Measurements from ENCODE around the gene PGM1.

Gene PGM1

DNA sequence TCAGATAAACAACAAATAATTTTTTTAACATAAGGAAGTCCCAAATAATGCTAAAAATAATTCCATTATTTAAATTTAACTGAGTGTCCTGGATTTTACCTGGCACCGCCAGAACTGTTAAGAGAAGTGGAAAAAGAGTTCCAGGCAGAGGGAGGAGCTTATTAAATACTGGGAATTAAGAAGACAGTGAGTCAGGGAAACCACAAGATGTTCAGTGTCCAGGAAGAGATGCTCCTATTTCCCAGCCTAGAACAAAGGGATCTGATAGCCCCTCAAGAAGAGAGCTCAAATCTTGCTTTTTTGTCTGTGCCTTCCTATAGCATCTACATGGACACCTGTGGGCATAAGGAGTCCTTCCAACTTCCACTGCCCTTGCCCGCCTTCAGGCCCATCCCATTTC, 85.9 kb downstream of the PGM1 start:
- peaks cover 0 to 6% (median 0%) of the 10 kb centered on the region in 5 experiments for H3K9me3 ChIP-seq (ENCODE audit: control extremely low read depth in 1 of 5, control insufficient read depth in 4 of 5, insufficient read depth in 2 of 5, low read depth in 1 of 5, low read length in 4 of 5)
- no peak for DNase-seq
- 92% methylated on average over 2 of the region's 2 CpGs for WGBS (ENCODE audit: insufficient coverage)
- H3K36me3 ChIP-seq (ENCODE audit: control insufficient read depth in 4 of 4, insufficient read depth in 4 of 4, low read length in 3 of 4) = no peaks in the 10 kb centered on the region
- H3K27ac ChIP-seq (ENCODE audit: insufficient read depth in 1 of 2, low read depth in 1 of 2, low read length in 2 of 2, poor library complexity in 1 of 2, severe bottlenecking in 2 of 2) = no peak overlapping the region
- H3K4me1 ChIP-seq (ENCODE audit: control extremely low read depth in 1 of 4, control insufficient read depth in 4 of 4, insufficient read depth in 4 of 4, low read length in 3 of 4) = no peaks in the 10 kb centered on the region
- ChIA-PET CTCF (no interaction called here), POLR2A (no interaction called here)
- H3K27me3 ChIP-seq (replicated peaks in 2 of 5; ENCODE audit: control insufficient read depth in 4 of 5, insufficient read depth in 5 of 5, low read length in 4 of 5) = no peaks in the 10 kb centered on the region
- H3K4me3 ChIP-seq (ENCODE audit: control insufficient read depth in 1 of 7, extremely low read depth in 1 of 7, insufficient read depth in 4 of 7, low read depth in 2 of 7, low read length in 6 of 7) = no peak overlapping the region

GRCh38 chr1:63679589-63679988, 86.4 kb downstream of the PGM1 start:
- H3K9me3 ChIP-seq (ENCODE audit: control extremely low read depth in 1 of 5, control insufficient read depth in 4 of 5, insufficient read depth in 2 of 5, low read depth in 1 of 5, low read length in 4 of 5) = peaks cover 0 to 6% (median 0%) of the 10 kb centered on the region in 5 experiments
- no peak for DNase-seq
- CTCF ChIA-PET = no interaction called here
- POLR2A ChIA-PET = no interaction called here
- H3K36me3 ChIP-seq (ENCODE audit: control insufficient read depth in 4 of 4, insufficient read depth in 4 of 4, low read length in 3 of 4) = no peaks in the 10 kb centered on the region
- 100% methylated on average over 3 of the region's 3 CpGs for WGBS (ENCODE audit: insufficient coverage)
- H3K27me3 ChIP-seq (replicated peaks in 2 of 5; ENCODE audit: control insufficient read depth in 4 of 5, insufficient read depth in 5 of 5, low read length in 4 of 5) = no peaks in the 10 kb centered on the region
- no peaks in the 10 kb centered on the region for H3K4me1 ChIP-seq (ENCODE audit: control extremely low read depth in 1 of 4, control insufficient read depth in 4 of 4, insufficient read depth in 4 of 4, low read length in 3 of 4)
- no peak overlapping the region for H3K4me3 ChIP-seq (ENCODE audit: control insufficient read depth in 1 of 7, extremely low read depth in 1 of 7, insufficient read depth in 4 of 7, low read depth in 2 of 7, low read length in 6 of 7)
- H3K27ac ChIP-seq (ENCODE audit: insufficient read depth in 1 of 2, low read depth in 1 of 2, low read length in 2 of 2, poor library complexity in 1 of 2, severe bottlenecking in 2 of 2) = no peak overlapping the region

DNA sequence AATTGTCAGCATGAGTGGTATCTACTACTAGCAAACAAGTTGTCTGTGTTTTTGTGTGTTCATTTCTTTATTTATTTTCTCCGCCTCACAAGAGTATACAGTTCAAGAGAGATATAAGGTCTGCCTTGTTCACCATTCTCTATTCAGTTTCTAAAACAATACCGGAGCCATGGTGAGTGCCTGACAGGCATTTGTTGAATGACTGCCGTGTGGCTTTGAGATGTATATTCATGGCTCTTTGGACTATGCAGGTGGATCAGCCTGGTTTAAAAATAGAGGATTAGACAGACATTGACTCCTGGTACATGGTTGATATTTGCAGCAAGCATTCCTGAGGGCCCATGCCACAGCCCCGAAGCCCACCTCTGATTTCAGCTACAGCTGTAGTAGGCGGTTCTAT, 89.7 kb downstream of the PGM1 start:
- H3K4me1 ChIP-seq (ENCODE audit: control extremely low read depth in 1 of 4, control insufficient read depth in 4 of 4, insufficient read depth in 4 of 4, low read length in 3 of 4) = no peaks in the 10 kb centered on the region
- DNase-seq = no peak
- H3K36me3 ChIP-seq (ENCODE audit: control insufficient read depth in 4 of 4, insufficient read depth in 4 of 4, low read length in 3 of 4) = no peaks in the 10 kb centered on the region
- WGBS (ENCODE audit: insufficient coverage) = 96% methylated on average over 4 of the region's 5 CpGs
- no peak overlapping the region for H3K27ac ChIP-seq (ENCODE audit: insufficient read depth in 1 of 2, low read depth in 1 of 2, low read length in 2 of 2, poor library complexity in 1 of 2, severe bottlenecking in 2 of 2)
- peaks cover 0 to 6% (median 0%) of the 10 kb centered on the region in 5 experiments for H3K9me3 ChIP-seq (ENCODE audit: control extremely low read depth in 1 of 5, control insufficient read depth in 4 of 5, insufficient read depth in 2 of 5, low read depth in 1 of 5, low read length in 4 of 5)
- no peaks in the 10 kb centered on the region for H3K27me3 ChIP-seq (replicated peaks in 2 of 5; ENCODE audit: control insufficient read depth in 4 of 5, insufficient read depth in 5 of 5, low read length in 4 of 5)
- ChIA-PET CTCF (interaction anchor here (1.6 to 2.1 kb wide), 2 partner anchors 8 to 9 kb away, joined by 5 to 13 read pairs; no protein-coding TSS in a partner anchor), POLR2A (no interaction called here)
- H3K4me3 ChIP-seq (ENCODE audit: control insufficient read depth in 1 of 7, extremely low read depth in 1 of 7, insufficient read depth in 4 of 7, low read depth in 2 of 7, low read length in 6 of 7) = no peak overlapping the region

- CTCF ChIA-PET = interaction anchor here (1.6 kb wide), 1 partner anchor 9 kb away, joined by 5 read pairs; no protein-coding TSS in a partner anchor
- no peak overlapping the region for H3K4me3 ChIP-seq (ENCODE audit: control insufficient read depth in 1 of 7, extremely low read depth in 1 of 7, insufficient read depth in 4 of 7, low read depth in 2 of 7, low read length in 6 of 7)
- DNase-seq = no peak
- H3K36me3 ChIP-seq (ENCODE audit: control insufficient read depth in 4 of 4, insufficient read depth in 4 of 4, low read length in 3 of 4) = no peaks in the 10 kb centered on the region
- no peaks in the 10 kb centered on the region for H3K4me1 ChIP-seq (ENCODE audit: control extremely low read depth in 1 of 4, control insufficient read depth in 4 of 4, insufficient read depth in 4 of 4, low read length in 3 of 4)
- WGBS (ENCODE audit: insufficient coverage) = 83% methylated on average over 1 of the region's 3 CpGs
- POLR2A ChIA-PET = interaction anchor here (0.6 kb wide), 1 partner anchor 16 kb away, joined by 3 read pairs; no protein-coding TSS in a partner anchor
- no peak overlapping the region for H3K27ac ChIP-seq (ENCODE audit: insufficient read depth in 1 of 2, low read depth in 1 of 2, low read length in 2 of 2, poor library complexity in 1 of 2, severe bottlenecking in 2 of 2)
- H3K27me3 ChIP-seq (replicated peaks in 2 of 5; ENCODE audit: control insufficient read depth in 4 of 5, insufficient read depth in 5 of 5, low read length in 4 of 5) = no peaks in the 10 kb centered on the region
- peaks cover 0 to 6% (median 0%) of the 10 kb centered on the region in 5 experiments for H3K9me3 ChIP-seq (ENCODE audit: control extremely low read depth in 1 of 5, control insufficient read depth in 4 of 5, insufficient read depth in 2 of 5, low read depth in 1 of 5, low read length in 4 of 5)
Observed at GRCh38 chr1:63683759-63684158, 90.5 kb downstream of the PGM1 start.

- Histone ChIP-seq H3K27ac (ENCODE audit: insufficient read depth in 1 of 2, low read depth in 1 of 2, low read length in 2 of 2, poor library complexity in 1 of 2, severe bottlenecking in 2 of 2) (no peak overlapping the region), H3K9me3 (ENCODE audit: control extremely low read depth in 1 of 5, control insufficient read depth in 4 of 5, insufficient read depth in 2 of 5, low read depth in 1 of 5, low read length in 4 of 5) (no peaks in the 10 kb centered on the region), H3K27me3 (replicated peaks in 2 of 5; ENCODE audit: control insufficient read depth in 4 of 5, insufficient read depth in 5 of 5, low read length in 4 of 5) (peaks cover 0 to 1% (median 0%) of the 10 kb centered on the region in 5 experiments), H3K4me1 (ENCODE audit: control extremely low read depth in 1 of 4, control insufficient read depth in 4 of 4, insufficient read depth in 4 of 4, low read length in 3 of 4) (no peaks in the 10 kb centered on the region), H3K36me3 (ENCODE audit: control insufficient read depth in 4 of 4, insufficient read depth in 4 of 4, low read length in 3 of 4) (no peaks in the 10 kb centered on the region), H3K4me3 (ENCODE audit: control insufficient read depth in 1 of 7, extremely low read depth in 1 of 7, insufficient read depth in 4 of 7, low read depth in 2 of 7, low read length in 6 of 7) (no peak overlapping the region)
- ChIA-PET CTCF (no interaction called here), POLR2A (no interaction called here)
- 91% methylated on average over 1 of the region's 1 CpG for WGBS (ENCODE audit: insufficient coverage)
- DNase-seq = no peak
Observed at GRCh38 chr1:63686696-63687095, 93.5 kb downstream of the PGM1 start.

DNA sequence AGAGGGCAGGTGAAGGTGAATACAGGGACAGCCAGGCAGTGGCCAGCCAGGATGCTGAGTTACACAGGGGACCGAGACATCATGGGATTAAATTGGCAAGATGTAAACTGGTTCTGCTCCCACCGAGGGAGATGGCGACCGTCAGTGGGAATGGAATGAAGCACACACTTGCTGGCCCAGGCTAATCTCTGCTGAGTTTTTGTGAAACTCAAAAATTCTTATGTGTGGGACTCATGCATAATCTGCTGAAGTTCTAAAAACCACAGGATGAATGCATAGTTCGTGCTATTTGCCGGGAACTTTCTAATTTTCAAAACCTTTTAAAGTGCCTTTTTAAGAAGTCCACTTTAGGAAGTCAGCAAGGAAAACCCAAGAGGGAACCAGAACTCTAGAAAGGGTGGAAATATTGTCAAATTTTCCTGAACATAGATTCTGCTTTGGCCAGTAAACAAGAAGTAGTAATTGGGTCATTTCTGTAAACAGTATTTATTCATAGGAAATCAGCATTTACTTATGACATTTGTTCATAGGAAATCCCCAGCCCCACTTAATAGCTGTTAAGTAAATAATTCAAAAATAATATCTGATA, 95.2 kb downstream of the PGM1 start:
- H3K4me1 ChIP-seq (ENCODE audit: control extremely low read depth in 1 of 4, control insufficient read depth in 4 of 4, insufficient read depth in 4 of 4, low read length in 3 of 4) = no peaks in the 10 kb centered on the region
- no peak for DNase-seq
- H3K9me3 ChIP-seq (ENCODE audit: control extremely low read depth in 1 of 5, control insufficient read depth in 4 of 5, insufficient read depth in 2 of 5, low read depth in 1 of 5, low read length in 4 of 5) = no peaks in the 10 kb centered on the region
- ChIA-PET CTCF (interaction anchor here (0.9 to 1.5 kb wide), 2 partner anchors 111 to 558 kb away, joined by 3 read pairs; no protein-coding TSS in a partner anchor), POLR2A (no interaction called here)
- WGBS (ENCODE audit: insufficient coverage) = 96% methylated on average over 6 of the region's 6 CpGs
- H3K27ac ChIP-seq (ENCODE audit: insufficient read depth in 1 of 2, low read depth in 1 of 2, low read length in 2 of 2, poor library complexity in 1 of 2, severe bottlenecking in 2 of 2) = no peak overlapping the region
- no peak overlapping the region for H3K4me3 ChIP-seq (ENCODE audit: control insufficient read depth in 1 of 7, extremely low read depth in 1 of 7, insufficient read depth in 4 of 7, low read depth in 2 of 7, low read length in 6 of 7)
- no peaks in the 10 kb centered on the region for H3K36me3 ChIP-seq (ENCODE audit: control insufficient read depth in 4 of 4, insufficient read depth in 4 of 4, low read length in 3 of 4)
- H3K27me3 ChIP-seq (replicated peaks in 2 of 5; ENCODE audit: control insufficient read depth in 4 of 5, insufficient read depth in 5 of 5, low read length in 4 of 5) = peaks cover 0 to 1% (median 0%) of the 10 kb centered on the region in 5 experiments

DNA sequence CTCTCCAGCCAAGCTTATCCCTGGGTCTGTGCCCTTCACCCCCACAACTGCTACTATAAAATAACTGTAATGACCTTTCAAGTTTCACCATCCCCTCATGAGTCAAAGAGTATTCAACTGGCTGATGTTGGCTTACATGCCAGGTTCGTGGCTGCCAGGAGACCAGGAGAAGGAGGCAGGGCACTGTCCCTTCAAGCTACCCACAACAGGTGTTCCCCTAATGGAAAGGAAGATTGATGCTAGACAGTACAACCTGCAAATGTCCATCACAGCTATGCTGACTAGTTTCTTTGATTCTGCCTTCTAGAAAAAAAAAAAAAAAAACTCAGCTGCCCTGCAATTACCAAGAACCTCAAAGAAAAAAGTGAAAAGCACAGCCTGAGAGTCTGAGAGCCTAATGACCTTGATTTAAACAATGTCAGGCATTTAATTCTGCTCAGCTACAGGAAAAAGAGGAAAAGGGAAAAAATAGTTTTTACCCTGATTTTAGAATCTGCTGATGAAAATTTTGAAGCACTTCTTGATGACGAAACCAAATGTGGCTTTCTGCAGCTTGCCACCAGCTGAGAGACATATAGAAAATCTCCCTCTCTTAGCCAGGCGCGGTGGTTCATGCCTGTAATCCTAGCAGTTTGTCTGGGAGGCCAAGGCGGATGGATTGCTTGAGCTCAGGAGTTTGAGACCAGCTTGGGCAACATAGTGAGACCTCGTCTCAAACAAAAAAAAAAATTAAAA, 97.9 kb downstream of the PGM1 start:
- CTCF ChIA-PET = interaction anchor here (0.5 to 3.4 kb wide), 25 partner anchors 9 to 992 kb away, joined by 3 to 30 read pairs (median 4); partner anchors contain the start of gene ROR1
- no peaks in the 10 kb centered on the region for H3K36me3 ChIP-seq (ENCODE audit: control insufficient read depth in 4 of 4, insufficient read depth in 4 of 4, low read length in 3 of 4)
- H3K27me3 ChIP-seq (replicated peaks in 2 of 5; ENCODE audit: control insufficient read depth in 4 of 5, insufficient read depth in 5 of 5, low read length in 4 of 5) = peaks cover 0 to 1% (median 0%) of the 10 kb centered on the region in 5 experiments
- no peak overlapping the region for H3K27ac ChIP-seq (ENCODE audit: insufficient read depth in 1 of 2, low read depth in 1 of 2, low read length in 2 of 2, poor library complexity in 1 of 2, severe bottlenecking in 2 of 2)
- POLR2A ChIA-PET = no interaction called here
- no peak overlapping the region for H3K4me3 ChIP-seq (ENCODE audit: control insufficient read depth in 1 of 7, extremely low read depth in 1 of 7, insufficient read depth in 4 of 7, low read depth in 2 of 7, low read length in 6 of 7)
- WGBS (ENCODE audit: insufficient coverage) = 97% methylated on average over 5 of the region's 6 CpGs
- H3K4me1 ChIP-seq (ENCODE audit: control extremely low read depth in 1 of 4, control insufficient read depth in 4 of 4, insufficient read depth in 4 of 4, low read length in 3 of 4) = no peaks in the 10 kb centered on the region
- H3K9me3 ChIP-seq (ENCODE audit: control extremely low read depth in 1 of 5, control insufficient read depth in 4 of 5, insufficient read depth in 2 of 5, low read depth in 1 of 5, low read length in 4 of 5) = no peaks in the 10 kb centered on the region
- DNase-seq = no peak

All from common myeloid progenitor, CD34-positive (primary cell).